HepG2 (cell line): ENCODE results near the gene KRTAP3-1. TPM values are rescaled to one million over a fixed set of nuclear protein-coding genes. Genes with fewer than 3 reads are reported as not detected.

ENCODE experiments used
- ATAC-seq: fragments of 200-7000 bp; cut with Tn5 transposase; 3 replicates; pipeline ENCODE4 v1.9.1; 2020; ENCODE audit warnings: mild to moderate bottlenecking, moderate library complexity
- BruUV-seq: library from RNA; stranded (reverse); fragments of 400-500 nt; replicated peaks from 2 replicates; lab custom pipeline; 2021; lab: Mats Ljungman, UMichigan
- CTCF ChIA-PET: fragments of 300-600 bp; formaldehyde crosslinking; extraction: SDS; loops from one replicate; lab custom pipeline; 2021; ENCODE audit warnings: low total read pairs, inconsistent platforms, low intra/inter-chr PET ratio; lab: Yijun Ruan, JAX
- POLR2A ChIA-PET: fragments of 350-600 bp; sonication (Branson Sonifier 250); formaldehyde crosslinking; loops from one replicate; lab custom pipeline; 2020; ENCODE audit warnings: antibody characterized with exemption, inconsistent platforms; lab: Yijun Ruan, JAX
- DNase-seq: peaks from one replicate; pipeline ENCODE4 v3.0.0-alpha.2; 2015; ENCODE audit warnings: low spot score
- FAIRE-seq: peaks from 3 replicates; lab custom pipeline; 2011; peaks lifted over from hg19 to GRCh38; lab: Jason Lieb, UNC
- H2AFZ ChIP-seq: one replicate; pipeline ENCODE4 v1.6.1; 2011; ENCODE audit warnings: low read length, inconsistent platforms
- H3K27ac ChIP-seq: fragments of 300-600 bp; 3 replicates; pipeline ENCODE4 v1.8.0; 2011; ENCODE audit warnings: mixed run types, mild to moderate bottlenecking, mixed read lengths, low read length, inconsistent platforms; ENCODE audit not compliant: insufficient read depth; ENCODE audit errors: extremely low read length
- H3K27me3 ChIP-seq, 2 experiments: fragments of 200-600 bp in 1 of 2; 2 replicates in 1 of 2; 3 replicates in 1 of 2; pipeline versions ENCODE4 v1.6.0 to v1.8.0; 2011; ENCODE audit warnings: low read length in 2 of 2, mild to moderate bottlenecking in 2 of 2, moderate library complexity in 2 of 2, inconsistent platforms in 1 of 2; ENCODE audit not compliant: insufficient read depth in 2 of 2, control insufficient read depth in 1 of 2
- H3K36me3 ChIP-seq, 2 experiments: fragments of 200-600 bp in 1 of 2; replicated peaks in 1 of 2; 2 replicates in 1 of 2; 3 replicates in 1 of 2; pipeline versions ENCODE4 v1.5.1 to v1.8.0; 2011; ENCODE audit warnings: low read length in 2 of 2, inconsistent platforms in 1 of 2; ENCODE audit not compliant: insufficient read depth in 2 of 2, control insufficient read depth in 1 of 2
- H3K4me1 ChIP-seq: 2 replicates; pipeline ENCODE4 v1.5.1; 2012; ENCODE audit warnings: low read length, inconsistent platforms; ENCODE audit not compliant: insufficient read depth
- H3K4me2 ChIP-seq: 2 replicates; pipeline ENCODE4 v1.6.0; 2011; ENCODE audit warnings: low read depth, low read length, inconsistent platforms
- H3K4me3 ChIP-seq, 3 experiments: fragments of 200-600 bp in 1 of 3; sonication (generic), shearing (Covaris generic) in 1 of 3; replicated peaks in 1 of 3; 2 replicates each; pipeline ENCODE4 v1.5.1; 2011 to 2016; ENCODE audit warnings: low read length in 3 of 3, inconsistent platforms in 2 of 3, low read depth in 2 of 3, mild to moderate bottlenecking in 2 of 3, control low read depth in 1 of 3, mixed read lengths in 1 of 3; ENCODE audit not compliant: insufficient read depth in 1 of 3
- H3K79me2 ChIP-seq: one replicate; pipeline ENCODE4 v1.6.1; 2011; ENCODE audit warnings: low read length, inconsistent platforms; ENCODE audit not compliant: insufficient read depth
- H3K9ac ChIP-seq: 2 replicates; pipeline ENCODE4 v1.6.0; 2011; ENCODE audit warnings: mild to moderate bottlenecking, low read depth, low read length, inconsistent platforms; ENCODE audit not compliant: insufficient read depth
- H3K9me3 ChIP-seq: 2 replicates; pipeline ENCODE4 v1.5.1; 2012; ENCODE audit warnings: mild to moderate bottlenecking, low read length
- H4K20me1 ChIP-seq: 2 replicates; pipeline ENCODE4 v1.6.0; 2011; ENCODE audit warnings: inconsistent platforms, mild to moderate bottlenecking, low read length, moderate library complexity; ENCODE audit not compliant: insufficient read depth
- AGO2 ChIP-seq: fragments of 200-400 bp; formaldehyde crosslinking; optimal IDR thresholded peaks from 2 replicates; pipeline ENCODE3; 2017; ENCODE audit warnings: mild to moderate bottlenecking, low read depth, low read length, moderate library complexity
- KDM6A ChIP-seq: IDR thresholded peaks from 2 replicates; pipeline ENCODE4 v1.6.1; 2016; ENCODE audit warnings: low read depth
- KLF13 ChIP-seq: sonication (generic); formaldehyde crosslinking; IDR thresholded peaks from 2 replicates; pipeline ENCODE4 v1.4.0; 2020; ENCODE audit warnings: mild to moderate bottlenecking, missing genetic modification reagents
- PLRG1 ChIP-seq: fragments of 450-650 bp; conservative IDR thresholded peaks from 2 replicates; pipeline ENCODE4 v1.6.1; 2016
- POGZ ChIP-seq: sonication (generic); formaldehyde crosslinking; IDR thresholded peaks from 2 replicates; pipeline ENCODE4 v1.4.0; 2020; ENCODE audit warnings: mild to moderate bottlenecking, missing genetic modification reagents
- TRIM22 ChIP-seq: fragments of 450-650 bp; IDR thresholded peaks from 2 replicates; pipeline ENCODE4 v1.6.1; 2017
- ZBTB3 ChIP-seq: sonication (generic); formaldehyde crosslinking; IDR thresholded peaks from 2 replicates; pipeline ENCODE4 v1.4.0; 2020; ENCODE audit warnings: low read depth, mild to moderate bottlenecking, moderate library complexity, missing genetic modification reagents, borderline replicate concordance
- ZKSCAN5 ChIP-seq: sonication (generic); formaldehyde crosslinking; IDR thresholded peaks from 2 replicates; pipeline ENCODE4 v1.5.1; 2020; ENCODE audit warnings: mild to moderate bottlenecking, missing genetic modification reagents
- ZNF224 ChIP-seq: sonication (generic); formaldehyde crosslinking; IDR thresholded peaks from 2 replicates; pipeline ENCODE4 v1.5.0; 2020; ENCODE audit warnings: mild to moderate bottlenecking, missing genetic modification reagents
- ZNF430 ChIP-seq: sonication (generic); formaldehyde crosslinking; IDR thresholded peaks from 2 replicates; pipeline ENCODE4 v1.9.0; 2021; ENCODE audit warnings: mild to moderate bottlenecking, missing genetic modification reagents
- ZNF446 ChIP-seq: sonication (generic); formaldehyde crosslinking; IDR thresholded peaks from 2 replicates; pipeline ENCODE4 v1.5.0; 2020; ENCODE audit warnings: mild to moderate bottlenecking, missing genetic modification reagents
- ZNF567 ChIP-seq: sonication (generic); formaldehyde crosslinking; IDR thresholded peaks from 2 replicates; pipeline ENCODE4 v1.8.1; 2023; ENCODE audit warnings: mild to moderate bottlenecking, missing genetic modification reagents, borderline replicate concordance
- ZNF674 ChIP-seq: sonication (generic); formaldehyde crosslinking; IDR thresholded peaks from 2 replicates; pipeline ENCODE4 v1.5.0; 2020; ENCODE audit warnings: low read depth, mild to moderate bottlenecking, missing genetic modification reagents
- ZNF883 ChIP-seq: sonication (generic); formaldehyde crosslinking; IDR thresholded peaks from 2 replicates; pipeline ENCODE4 v1.5.1; 2020; ENCODE audit warnings: mild to moderate bottlenecking, missing genetic modification reagents; ENCODE audit errors: not compliant biosample characterization
- WGBS: methylation state at CpG from one replicate; pipeline ENCODE4 v1.1.6; 2017; ENCODE audit warnings: low lambda C conversion rate; 5-methylcytosine and 5-hydroxymethylcytosine counted together
- in situ Hi-C: cut with HindIII; loops from 2 replicates; pipeline ENCODE4 v1.10.0; 2017; ENCODE audit warnings: low pct_unique_long_range_greater_than_20kb; ENCODE audit not compliant: extremely low pct_ligation_motif_present
- intact Hi-C: fragments of 100-400 bp; cut with micrococcal nuclease; formaldehyde crosslinking; loops from one replicate; pipeline ENCODE4 v1.10.0; 2022; ENCODE audit not compliant: unreplicated experiment
- polyA plus RNA-seq, 8 experiments: library from polyadenylated mRNA; depleted of rRNA in 3 of 8; stranded (reverse) in 7 of 8; unstranded in 1 of 8; fragments of >200 nt; fragmentation: Illumina TruSeq in 4 of 8; extraction: Trizol in 4 of 8; gene quantifications; 2 replicates each; pipeline versions ENCODE4 v1.2.1 to v1.2.3, GENCODE V29; 2011 to 2016; ENCODE audit warnings: low read depth in 4 of 8, missing spikeins in 1 of 8, mixed read lengths in 1 of 8; ENCODE audit not compliant: insufficient read depth in 1 of 8
- total RNA-seq, 5 experiments: library from RNA; depleted of rRNA; stranded (reverse); fragments of >200 nt; fragmentation: Illumina TruSeq; extraction: Trizol; gene quantifications; 2 replicates each; pipeline ENCODE4 v1.2.3, GENCODE V29; 2016; ENCODE audit warnings: low read depth in 1 of 5
- TF ChIP-seq, protein P1 (sequence below): sonication (generic); formaldehyde crosslinking; IDR thresholded peaks from 2 replicates; pipeline ENCODE4 v1.5.0; 2020; ENCODE audit warnings: mild to moderate bottlenecking, missing genetic modification reagents, borderline replicate concordance

The KRTAP3-1 gene
- total and polyA plus RNA-seq, 2 of the 13 experiments (the other 11 are each of a cell fraction or from before 2014, with no cell fraction given): 0.29 to 3.7 TPM

- Histone ChIP-seq H3K27ac (no peak within 1 kb of the TSS), H3K9me3 (no peaks in the 10 kb centered on the region), H4K20me1 (no peaks in the 10 kb centered on the region), H2AFZ (no peak within 1 kb of the TSS), H3K4me3 (no peak within 1 kb of the TSS), H3K4me1 (peaks cover 15% of the 10 kb centered on the region), H3K27me3 (no peaks in the 10 kb centered on the region), H3K79me2 (no peaks in the 10 kb centered on the region), H3K9ac (no peak within 1 kb of the TSS), H3K4me2 (no peak within 1 kb of the TSS), H3K36me3 (no peaks in the 10 kb centered on the region)
- no TSS peak for BruUV-seq
- in situ Hi-C loops: no loop called here
- ChIA-PET POLR2A (no interaction called here), CTCF (no interaction called here)
- TF ChIP-seq, protein P1, sequence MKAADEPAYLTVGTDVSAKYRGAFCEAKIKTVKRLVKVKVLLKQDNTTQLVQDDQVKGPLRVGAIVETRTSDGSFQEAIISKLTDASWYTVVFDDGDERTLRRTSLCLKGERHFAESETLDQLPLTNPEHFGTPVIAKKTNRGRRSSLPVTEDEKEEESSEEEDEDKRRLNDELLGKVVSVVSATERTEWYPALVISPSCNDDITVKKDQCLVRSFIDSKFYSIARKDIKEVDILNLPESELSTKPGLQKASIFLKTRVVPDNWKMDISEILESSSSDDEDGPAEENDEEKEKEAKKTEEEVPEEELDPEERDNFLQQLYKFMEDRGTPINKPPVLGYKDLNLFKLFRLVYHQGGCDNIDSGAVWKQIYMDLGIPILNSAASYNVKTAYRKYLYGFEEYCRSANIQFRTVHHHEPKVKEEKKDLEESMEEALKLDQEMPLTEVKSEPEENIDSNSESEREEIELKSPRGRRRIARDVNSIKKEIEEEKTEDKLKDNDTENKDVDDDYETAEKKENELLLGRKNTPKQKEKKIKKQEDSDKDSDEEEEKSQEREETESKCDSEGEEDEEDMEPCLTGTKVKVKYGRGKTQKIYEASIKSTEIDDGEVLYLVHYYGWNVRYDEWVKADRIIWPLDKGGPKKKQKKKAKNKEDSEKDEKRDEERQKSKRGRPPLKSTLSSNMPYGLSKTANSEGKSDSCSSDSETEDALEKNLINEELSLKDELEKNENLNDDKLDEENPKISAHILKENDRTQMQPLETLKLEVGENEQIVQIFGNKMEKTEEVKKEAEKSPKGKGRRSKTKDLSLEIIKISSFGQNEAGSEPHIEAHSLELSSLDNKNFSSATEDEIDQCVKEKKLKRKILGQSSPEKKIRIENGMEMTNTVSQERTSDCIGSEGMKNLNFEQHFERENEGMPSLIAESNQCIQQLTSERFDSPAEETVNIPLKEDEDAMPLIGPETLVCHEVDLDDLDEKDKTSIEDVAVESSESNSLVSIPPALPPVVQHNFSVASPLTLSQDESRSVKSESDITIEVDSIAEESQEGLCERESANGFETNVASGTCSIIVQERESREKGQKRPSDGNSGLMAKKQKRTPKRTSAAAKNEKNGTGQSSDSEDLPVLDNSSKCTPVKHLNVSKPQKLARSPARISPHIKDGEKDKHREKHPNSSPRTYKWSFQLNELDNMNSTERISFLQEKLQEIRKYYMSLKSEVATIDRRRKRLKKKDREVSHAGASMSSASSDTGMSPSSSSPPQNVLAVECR (CRISPR knock-in tag): no peak
- TF ChIP-seq KDM6A (CRISPR knock-in tag) (no peak), POGZ (CRISPR knock-in tag) (no peak), ZNF883 (CRISPR knock-in tag) (no peak), ZBTB3 (CRISPR knock-in tag) (no peak), AGO2 (no peak), ZNF446 (CRISPR knock-in tag) (no peak), ZNF567 (CRISPR knock-in tag) (no peak), ZNF224 (CRISPR knock-in tag) (no peak), ZNF430 (CRISPR knock-in tag) (no peak), ZNF674 (CRISPR knock-in tag) (no peak), ZKSCAN5 (CRISPR knock-in tag) (no peak), KLF13 (no peak), TRIM22 (no peak), PLRG1 (no peak)
- FAIRE-seq: no peak
- 52% methylated on average over 3 of the region's 3 CpGs for WGBS
- intact Hi-C loops: no loop called here
- no peak for ATAC-seq
- no peak for DNase-seq
Observed at GRCh38 chr17:40984226-40984625, 24.7 kb downstream of the KRTAP3-1 start, which contains the start of gene KRT40. Gene KRT40 (minus strand): TSS chr17:40984326. CDS start chr17:40984273, 53 bp downstream.
